Small intestine (tissue), 7 donors: Measurements from ENCODE around the gene HPS1. TPM values are rescaled to one million over a fixed set of nuclear protein-coding genes. Genes with fewer than 3 reads are reported as not detected.
A peak's percentile ranks its signal among the peaks of the same experiment; 100 is the strongest.

Experiments used
- DNase-seq, 2 donors: peaks; one replicate each; pipeline versions ENCODE4 v3.0.0 to v3.0.0-alpha.2; 2013
- FAIRE-seq: peaks from 2 replicates; lab custom pipeline; 2012; peaks lifted over from hg19 to GRCh38; lab: Jason Lieb, UNC
- H3K27ac ChIP-seq, 3 donors: one replicate each; pipeline ENCODE4 v1.5.1; 2013; ENCODE audit warnings: low read length in 2 of 3, mild to moderate bottlenecking in 2 of 3, control low read depth in 1 of 3, inconsistent platforms in 1 of 3, low read depth in 1 of 3, moderate library complexity in 1 of 3
- H3K27me3 ChIP-seq, 3 donors: one replicate each; pipeline ENCODE4 v1.6.1; 2013; ENCODE audit warnings: low read length in 3 of 3, inconsistent platforms in 1 of 3; ENCODE audit not compliant: control insufficient read depth in 3 of 3, insufficient read depth in 3 of 3
- H3K36me3 ChIP-seq, 3 donors: one replicate each; pipeline ENCODE4 v1.6.1; 2013; ENCODE audit warnings: low read length in 3 of 3, inconsistent platforms in 1 of 3, low read depth in 1 of 3, mild to moderate bottlenecking in 1 of 3, moderate library complexity in 1 of 3; ENCODE audit not compliant: control insufficient read depth in 3 of 3, insufficient read depth in 2 of 3
- H3K4me1 ChIP-seq, 3 donors: one replicate each; pipeline ENCODE4 v1.6.1; 2013; ENCODE audit warnings: low read length in 2 of 3, inconsistent platforms in 1 of 3, low read depth in 1 of 3, mild to moderate bottlenecking in 1 of 3, moderate library complexity in 1 of 3; ENCODE audit not compliant: control insufficient read depth in 3 of 3, insufficient read depth in 2 of 3
- H3K4me3 ChIP-seq, 3 donors: one replicate each; pipeline ENCODE4 v1.5.1; 2013; ENCODE audit warnings: low read length in 3 of 3, control low read depth in 1 of 3, inconsistent platforms in 1 of 3, low read depth in 1 of 3, mild to moderate bottlenecking in 1 of 3, moderate library complexity in 1 of 3
- H3K9me3 ChIP-seq, 2 donors: one replicate each; pipeline ENCODE4 v1.6.1; 2013; ENCODE audit warnings: low read depth in 1 of 2, low read length in 1 of 2; ENCODE audit not compliant: control insufficient read depth in 2 of 2, insufficient read depth in 1 of 2
- WGBS, 3 donors: extraction: QIAGEN DNeasy Blood & Tissue Kit; methylation state at CpG; one replicate each; pipeline ENCODE4 v1.1.7; 2013; 5-methylcytosine and 5-hydroxymethylcytosine counted together
- polyA plus RNA-seq, 4 donors: library from polyadenylated mRNA; stranded (reverse) in 3 of 4; unstranded in 1 of 4; fragments of 200-250 nt in 3 of 4; fragments of 120-200 nt in 1 of 4; gene quantifications; one replicate each; pipeline versions ENCODE4 v1.2.1 to v1.2.3, GENCODE V29; 2013
- donor health status: healthy with polysubstance abuse.
- donor health status: control.
- donor health status: control.
- donor health status: Bipolar disorder and iron deficiency.
- donor health status: healthy.

Gene HPS1
- polyA plus RNA-seq, 4 donors, result 47.5 to 89.3 (median 79.9) TPM

DNA sequence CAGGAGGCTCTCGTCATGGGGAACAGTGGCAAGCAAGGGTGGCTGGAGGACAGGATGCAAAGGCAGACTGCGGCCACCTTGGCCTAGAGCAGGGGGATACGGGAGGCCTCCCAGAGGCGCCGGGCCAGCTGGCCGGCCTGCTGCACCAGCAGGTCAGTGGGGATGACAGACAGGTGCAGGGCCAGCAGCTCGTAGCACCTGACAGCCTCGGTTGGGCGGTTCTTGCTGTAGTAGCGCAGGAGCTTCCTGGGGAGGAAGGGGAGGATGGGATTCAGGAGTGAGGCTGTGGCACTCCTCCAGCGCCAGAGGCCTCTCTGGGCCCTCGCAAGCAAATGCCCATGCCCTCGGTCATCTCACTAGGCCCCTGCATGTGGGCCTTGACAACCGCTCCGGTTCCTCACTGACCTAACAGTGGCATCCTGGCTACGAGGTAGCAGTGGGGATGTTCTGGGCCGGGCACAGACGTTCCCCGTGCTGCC lies 29.2 kb downstream of the HPS1 start:
- Histone ChIP-seq H3K27me3 (no peaks in the 10 kb centered on the region), H3K4me1 (peaks cover 0 to 18% (median 8%) of the 10 kb centered on the region in 3 donors), H3K4me3 (no peak overlapping the region), H3K27ac (no peak overlapping the region), H3K9me3 (no peaks in the 10 kb centered on the region), H3K36me3 (peaks cover 7 to 65% (median 14%) of the 10 kb centered on the region in 3 donors)
- DNase-seq (no peak), FAIRE-seq (no peak)
- WGBS, 3 donors, result 93 to 96% (median 94%) methylated on average over 18 to 19 of the region's 19 CpGs

DNA sequence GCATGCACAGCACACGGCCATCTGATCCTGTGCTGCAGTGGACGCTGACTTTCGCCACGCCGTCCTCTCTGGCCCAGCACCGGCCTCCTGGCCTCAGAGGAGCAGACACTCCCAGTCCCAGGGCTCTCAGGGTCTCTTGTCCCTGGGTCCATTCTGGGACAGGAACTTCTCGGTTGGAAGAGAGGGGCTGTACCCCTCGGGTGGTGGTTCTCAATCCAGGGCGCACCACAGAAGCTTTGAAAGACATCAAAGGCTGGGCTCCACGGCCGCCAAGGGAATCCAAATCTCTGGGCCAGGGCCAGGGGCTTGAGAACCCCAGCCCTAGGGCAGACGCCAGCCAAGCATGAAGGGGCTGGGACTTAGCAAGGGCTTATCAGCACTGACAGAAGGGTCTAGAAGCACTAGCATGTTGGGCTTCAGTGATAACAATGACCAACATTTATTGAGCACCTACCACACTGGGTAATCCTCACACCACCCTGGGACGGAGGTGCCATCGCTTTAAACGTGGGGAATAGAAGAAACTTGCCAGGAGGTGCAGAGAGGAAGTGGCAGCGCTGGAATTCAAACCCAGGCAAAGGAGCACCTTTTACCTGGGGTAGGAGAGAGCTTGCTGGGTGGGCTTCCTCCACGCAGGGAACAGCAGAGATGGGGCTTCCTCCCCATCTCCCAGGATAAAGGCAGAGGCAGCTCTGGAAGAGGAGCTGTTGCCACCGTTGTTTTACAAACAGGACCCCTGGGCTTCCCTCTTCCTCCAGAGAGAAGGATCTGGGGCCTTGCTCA lies 29.9 kb downstream of the HPS1 start:
- peaks cover 0 to 23% (median 8%) of the 10 kb centered on the region in 3 donors for H3K4me1 ChIP-seq
- H3K36me3 ChIP-seq, result peaks cover 7 to 62% (median 10%) of the 10 kb centered on the region in 3 donors
- no peak overlapping the region for H3K4me3 ChIP-seq
- 92 to 93% (median 93%) methylated on average over 18 of the region's 18 CpGs for WGBS, 3 donors
- H3K9me3 ChIP-seq, result no peaks in the 10 kb centered on the region
- DNase-seq (no peak), FAIRE-seq (no peak)
- no peak overlapping the region for H3K27ac ChIP-seq
- no peaks in the 10 kb centered on the region for H3K27me3 ChIP-seq

DNA sequence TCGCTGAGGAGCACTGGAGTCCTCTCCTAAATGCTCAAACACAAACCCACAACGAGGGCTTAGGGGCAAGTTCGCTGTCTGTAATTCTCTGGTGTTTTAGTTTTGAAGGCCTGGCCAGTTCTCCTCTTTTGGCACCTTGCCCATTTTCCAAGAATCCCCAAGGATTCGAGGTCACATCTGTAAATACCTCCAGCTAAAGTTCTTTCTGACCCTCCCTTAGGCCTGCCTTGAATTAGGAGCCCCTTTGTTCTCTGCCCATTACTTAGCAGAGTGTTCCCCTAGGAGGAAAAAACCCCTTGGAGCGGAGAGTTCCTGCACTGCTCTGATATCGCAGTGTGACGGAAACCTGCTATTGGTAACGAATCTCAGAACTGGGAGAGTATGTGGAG lies 31.0 kb downstream of the HPS1 start:
- DNase-seq, result peak in 1 of 2 donors; percentile 25
- Histone ChIP-seq H3K9me3 (no peaks in the 10 kb centered on the region), H3K27ac (peak overlapping the region in 2 of 3 donors; percentile 27 to 69), H3K27me3 (no peaks in the 10 kb centered on the region), H3K4me1 (peaks cover 0 to 23% (median 8%) of the 10 kb centered on the region in 3 donors), H3K4me3 (no peak overlapping the region), H3K36me3 (peaks cover 7 to 61% (median 9%) of the 10 kb centered on the region in 3 donors)
- 70 to 73% (median 72%) methylated on average over 8 of the region's 8 CpGs for WGBS, 3 donors
- FAIRE-seq, result no peak

DNA sequence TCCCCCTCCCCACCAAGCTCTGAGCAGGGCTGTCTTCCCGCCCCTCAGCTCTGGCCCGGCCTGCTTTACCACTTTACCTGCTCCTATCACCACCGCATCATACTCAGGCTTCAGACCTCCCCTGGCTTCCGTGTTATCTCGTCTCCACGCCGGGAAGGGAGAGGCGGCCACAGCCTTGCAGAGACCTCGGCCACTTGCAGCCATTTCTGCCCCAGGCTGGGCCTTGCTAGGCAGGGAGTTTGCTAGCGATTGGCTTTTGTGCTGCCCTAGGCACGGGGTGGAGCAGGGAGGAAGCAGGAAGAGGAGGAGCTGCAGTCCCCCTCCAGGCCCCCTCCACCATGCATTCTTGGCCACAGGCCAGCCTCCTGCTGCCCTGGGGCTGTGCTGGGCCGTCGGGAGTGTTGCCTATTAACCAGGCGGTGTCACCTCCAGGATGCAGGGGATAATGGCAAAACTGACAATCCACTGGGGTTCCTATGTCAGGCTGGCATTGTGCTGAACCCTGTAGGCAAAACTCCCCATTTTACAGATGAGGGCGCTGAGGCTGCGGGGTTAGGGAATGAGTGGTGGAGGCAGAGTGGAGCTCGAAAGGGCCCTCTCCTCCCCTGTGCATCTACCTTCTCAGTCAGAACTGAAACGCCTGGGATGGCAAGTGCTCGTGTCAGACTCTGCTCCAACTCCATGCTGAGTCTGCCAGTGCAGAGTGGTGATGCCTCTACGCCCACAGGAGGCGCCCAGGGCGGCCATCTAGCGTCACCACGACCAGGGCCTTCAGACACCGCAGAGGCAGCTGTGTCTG lies 31.6 kb downstream of the HPS1 start, which contains the start of gene PYROXD2:
TSS of gene PYROXD2 (minus strand) at position 251 of the 799 bp plus-strand sequence. CDS start at position 204, 47 bp downstream.
- H3K27me3 ChIP-seq, result no peaks in the 10 kb centered on the region
- peaks cover 0 to 23% (median 8%) of the 10 kb centered on the region in 3 donors for H3K4me1 ChIP-seq
- H3K4me3 ChIP-seq, result peak within 1 kb of the TSS; percentile 28 to 63 (median 32)
- H3K27ac ChIP-seq, result peak within 1 kb of the TSS in 2 of 3 donors; percentile 69 to 79
- H3K9me3 ChIP-seq, result no peaks in the 10 kb centered on the region
- FAIRE-seq (no peak), DNase-seq (peak; percentile 79 to 95)
- peaks cover 4 to 55% (median 7%) of the 10 kb centered on the region in 3 donors for H3K36me3 ChIP-seq
- WGBS, 3 donors, result 34 to 36% (median 34%) methylated on average over 24 to 25 of the region's 25 CpGs

DNA sequence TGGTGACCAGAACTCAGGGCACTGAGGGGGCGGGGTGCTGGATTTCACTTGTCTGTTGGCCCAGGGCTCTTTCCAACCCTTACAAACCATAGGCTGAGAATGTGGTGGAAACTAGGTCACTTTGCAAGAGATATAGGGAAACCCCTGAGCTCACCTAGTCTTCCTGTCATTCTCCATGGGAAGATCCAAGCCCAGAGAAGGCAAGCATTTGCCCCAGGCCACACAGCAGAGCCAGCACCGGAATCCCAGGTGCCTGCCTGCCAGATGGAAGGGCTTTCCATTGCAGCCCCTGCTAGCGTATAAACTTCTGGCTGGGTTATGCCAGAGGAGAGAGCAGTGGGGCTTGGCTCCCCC lies 32.2 kb downstream of the HPS1 start:
- H3K4me1 ChIP-seq, result peaks cover 0 to 23% (median 8%) of the 10 kb centered on the region in 3 donors
- no peak for FAIRE-seq
- H3K27me3 ChIP-seq, result no peaks in the 10 kb centered on the region
- peak overlapping the region in 2 of 3 donors; percentile 69 to 79 for H3K27ac ChIP-seq
- H3K4me3 ChIP-seq, result peak overlapping the region; percentile 28 to 63 (median 32)
- H3K36me3 ChIP-seq, result peaks cover 3 to 49% (median 7%) of the 10 kb centered on the region in 3 donors
- H3K9me3 ChIP-seq, result no peaks in the 10 kb centered on the region
- whole genome bisulfite sequencing, 3 donors, result 37 to 52% (median 46%) methylated on average over 2 to 3 of the region's 3 CpGs
- DNase-seq, result peak in 1 of 2 donors; percentile 5

DNA sequence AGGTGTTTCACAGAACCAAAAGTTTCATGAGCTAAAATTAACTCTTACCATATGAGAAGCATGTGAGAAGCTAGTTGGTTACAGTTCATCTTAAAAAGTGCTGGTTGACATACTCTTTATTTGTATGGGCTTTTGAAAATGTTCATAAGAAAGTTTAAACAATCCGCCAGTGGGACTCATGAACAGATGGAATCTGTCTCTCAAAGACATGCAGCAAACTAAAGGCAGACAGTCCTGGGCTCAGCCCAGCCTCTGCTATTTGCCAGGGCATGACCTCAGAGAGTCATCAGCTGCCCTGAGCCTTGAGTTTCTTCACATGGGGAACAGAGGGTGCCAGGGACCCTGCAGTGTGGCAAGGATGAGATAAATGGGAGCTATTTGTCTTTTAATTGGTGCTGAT lies 35.0 kb downstream of the HPS1 start:
- 71 to 88% (median 85%) methylated on average over 1 of the region's 1 CpG for WGBS, 3 donors

DNA sequence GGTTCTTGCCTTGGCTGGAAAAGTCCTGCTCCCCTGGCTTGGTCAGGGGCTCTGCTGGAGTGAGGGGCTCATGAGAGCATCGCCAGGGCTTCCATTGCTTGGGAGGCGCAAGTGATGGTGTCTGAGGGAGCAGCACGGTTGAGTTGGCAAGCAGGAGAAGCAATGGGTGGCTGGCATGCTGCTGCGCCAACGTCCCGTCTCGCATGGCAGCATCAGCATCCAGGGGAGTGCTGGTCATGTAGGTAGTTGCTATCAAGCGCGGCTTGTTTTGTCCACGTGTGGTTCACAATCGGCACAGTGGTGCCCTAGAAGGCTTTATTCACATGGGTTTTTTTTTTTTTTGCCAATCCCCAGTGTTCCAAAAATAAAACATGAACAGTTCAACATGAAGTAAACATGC lies 35.6 kb downstream of the HPS1 start:
- peaks cover 0 to 23% (median 8%) of the 10 kb centered on the region in 3 donors for H3K4me1 ChIP-seq
- FAIRE-seq, result no peak

More for the DNA sequence above, 35.0 kb downstream of the HPS1 start:
- Histone ChIP-seq H3K9me3 (no peaks in the 10 kb centered on the region), H3K4me3 (no peak overlapping the region), H3K27me3 (no peaks in the 10 kb centered on the region), H3K36me3 (peaks cover 0 to 24% (median 0%) of the 10 kb centered on the region in 3 donors), H3K27ac (no peak overlapping the region), H3K4me1 (peaks cover 0 to 23% (median 8%) of the 10 kb centered on the region in 3 donors)
- DNase-seq, result no peak
- FAIRE-seq, result no peak

DNA sequence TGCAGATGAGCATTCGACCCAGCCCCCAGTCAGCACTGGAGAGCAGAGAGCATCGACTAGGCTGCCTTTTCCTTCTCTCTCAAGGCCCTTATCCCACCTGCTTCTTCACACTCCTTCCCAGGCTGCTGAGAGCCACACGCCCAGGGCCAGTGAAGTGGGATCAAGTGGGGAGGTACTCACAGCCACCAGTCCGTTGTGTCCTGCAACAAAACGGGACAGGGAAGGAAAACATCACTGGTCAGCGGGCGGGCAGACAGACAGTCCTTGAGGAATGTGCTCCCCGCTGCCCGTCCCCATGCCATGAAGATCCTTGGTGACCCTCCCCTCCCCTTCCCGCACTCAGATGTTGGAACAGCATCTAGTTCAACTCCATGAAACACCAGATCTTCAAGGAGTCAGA lies 36.0 kb downstream of the HPS1 start:
- H3K9me3 ChIP-seq, result no peaks in the 10 kb centered on the region
- 86 to 91% (median 88%) methylated on average over 8 to 10 of the region's 10 CpGs for whole genome bisulfite sequencing, 3 donors
- H3K27me3 ChIP-seq, result no peaks in the 10 kb centered on the region
- FAIRE-seq, result no peak
- no peak for DNase-seq
- H3K4me3 ChIP-seq, result no peak overlapping the region
- peaks cover 0 to 22% (median 8%) of the 10 kb centered on the region in 3 donors for H3K4me1 ChIP-seq
- peaks cover 0 to 17% (median 0%) of the 10 kb centered on the region in 3 donors for H3K36me3 ChIP-seq
- no peak overlapping the region for H3K27ac ChIP-seq

More for the DNA sequence above, 35.6 kb downstream of the HPS1 start:
- Histone ChIP-seq H3K36me3 (peaks cover 0 to 19% (median 0%) of the 10 kb centered on the region in 3 donors), H3K27ac (no peak overlapping the region), H3K4me3 (no peak overlapping the region), H3K9me3 (no peaks in the 10 kb centered on the region), H3K27me3 (no peaks in the 10 kb centered on the region)
- no peak for DNase-seq
- 87 to 92% (median 88%) methylated on average over 11 of the region's 11 CpGs for WGBS, 3 donors
